Neuron (in vitro differentiated cells): Measurements from ENCODE around the gene PRDM15.

Experiments
- H2AFZ ChIP-seq: one replicate; pipeline ENCODE4 v1.6.1; 2013; ENCODE audit warnings: low read depth, mild to moderate bottlenecking, inconsistent platforms, low read length, moderate library complexity
- H3K27me3 ChIP-seq: one replicate; pipeline ENCODE4 v1.6.1; 2013; ENCODE audit warnings: low read length; ENCODE audit not compliant: insufficient read depth
- H3K36me3 ChIP-seq: one replicate; pipeline ENCODE4 v1.6.1; 2013; ENCODE audit warnings: low read length; ENCODE audit not compliant: insufficient read depth
- H3K4me1 ChIP-seq: one replicate; pipeline ENCODE4 v1.6.1; 2013; ENCODE audit warnings: low read length; ENCODE audit not compliant: insufficient read depth
- H3K4me3 ChIP-seq: 2 replicates; pipeline ENCODE4 v1.5.1; 2013; ENCODE audit warnings: mild to moderate bottlenecking, low read length, moderate library complexity
- H3K9me3 ChIP-seq: one replicate; pipeline ENCODE4 v1.6.1; 2013; ENCODE audit warnings: low read length

Gene PRDM15

GRCh38 chr21:41813226-41813625 is 65.9 kb downstream of the PRDM15 start:
- Histone ChIP-seq H3K4me1 (no peaks in the 10 kb centered on the region), H3K27me3 (no peaks in the 10 kb centered on the region), H3K4me3 (no peak overlapping the region), H2AFZ (no peak overlapping the region), H3K9me3 (no peaks in the 10 kb centered on the region), H3K36me3 (peaks cover 14% of the 10 kb centered on the region)

GRCh38 chr21:41812679-41813078 is 66.5 kb downstream of the PRDM15 start:
- H3K36me3 ChIP-seq, result peaks cover 14% of the 10 kb centered on the region
- H3K9me3 ChIP-seq, result no peaks in the 10 kb centered on the region

GRCh38 chr21:41810597-41810932 is 68.6 kb downstream of the PRDM15 start:
- Histone ChIP-seq H3K9me3 (peaks cover 4% of the 10 kb centered on the region), H3K4me3 (no peak overlapping the region), H3K36me3 (peaks cover 14% of the 10 kb centered on the region), H2AFZ (no peak overlapping the region), H3K4me1 (no peaks in the 10 kb centered on the region), H3K27me3 (no peaks in the 10 kb centered on the region)

More at GRCh38 chr21:41812679-41813078, 66.5 kb downstream of the PRDM15 start:
- H2AFZ ChIP-seq, result no peak overlapping the region
- no peaks in the 10 kb centered on the region for H3K27me3 ChIP-seq
- no peak overlapping the region for H3K4me3 ChIP-seq
- no peaks in the 10 kb centered on the region for H3K4me1 ChIP-seq

GRCh38 chr21:41809891-41810596 is 69.1 kb downstream of the PRDM15 start:
- H3K27me3 ChIP-seq, result no peaks in the 10 kb centered on the region
- no peak overlapping the region for H2AFZ ChIP-seq
- H3K9me3 ChIP-seq, result peaks cover 4% of the 10 kb centered on the region
- peaks cover 14% of the 10 kb centered on the region for H3K36me3 ChIP-seq
- H3K4me3 ChIP-seq, result no peak overlapping the region
- H3K4me1 ChIP-seq, result no peaks in the 10 kb centered on the region

- no peaks in the 10 kb centered on the region for H3K27me3 ChIP-seq
- H2AFZ ChIP-seq, result no peak overlapping the region
- H3K9me3 ChIP-seq, result peaks cover 4% of the 10 kb centered on the region
- H3K4me1 ChIP-seq, result no peaks in the 10 kb centered on the region
- H3K4me3 ChIP-seq, result no peak overlapping the region
- peaks cover 14% of the 10 kb centered on the region for H3K36me3 ChIP-seq
Measured at GRCh38 chr21:41808846-41809245, 70.3 kb downstream of the PRDM15 start.

- Histone ChIP-seq H3K27me3 (no peaks in the 10 kb centered on the region), H3K36me3 (peaks cover 9% of the 10 kb centered on the region), H3K4me1 (no peaks in the 10 kb centered on the region), H3K4me3 (no peak overlapping the region), H3K9me3 (peaks cover 4% of the 10 kb centered on the region), H2AFZ (no peak overlapping the region)
Measured at GRCh38 chr21:41808094-41808493, 71.0 kb downstream of the PRDM15 start.

- Histone ChIP-seq H3K4me1 (no peaks in the 10 kb centered on the region), H3K9me3 (peaks cover 4% of the 10 kb centered on the region), H3K4me3 (no peak overlapping the region), H2AFZ (no peak overlapping the region), H3K36me3 (peaks cover 7% of the 10 kb centered on the region), H3K27me3 (no peaks in the 10 kb centered on the region)
Measured at GRCh38 chr21:41806773-41807172, 72.4 kb downstream of the PRDM15 start.

- Histone ChIP-seq H3K4me1 (no peaks in the 10 kb centered on the region), H3K4me3 (no peak overlapping the region), H3K36me3 (peaks cover 14% of the 10 kb centered on the region), H2AFZ (no peak overlapping the region), H3K9me3 (peaks cover 4% of the 10 kb centered on the region), H3K27me3 (no peaks in the 10 kb centered on the region)
Measured at GRCh38 chr21:41805643-41806042, 73.5 kb downstream of the PRDM15 start.

- Histone ChIP-seq H3K27me3 (no peaks in the 10 kb centered on the region), H3K4me1 (no peaks in the 10 kb centered on the region), H3K4me3 (no peak overlapping the region), H3K36me3 (peaks cover 14% of the 10 kb centered on the region), H2AFZ (no peak overlapping the region), H3K9me3 (peaks cover 4% of the 10 kb centered on the region)
Measured at GRCh38 chr21:41805038-41805437, 74.1 kb downstream of the PRDM15 start.

GRCh38 chr21:41804381-41804780 is 74.8 kb downstream of the PRDM15 start:
- no peak overlapping the region for H2AFZ ChIP-seq
- H3K9me3 ChIP-seq, result peaks cover 4% of the 10 kb centered on the region
- no peaks in the 10 kb centered on the region for H3K4me1 ChIP-seq
- H3K27me3 ChIP-seq, result no peaks in the 10 kb centered on the region
- no peak overlapping the region for H3K4me3 ChIP-seq
- H3K36me3 ChIP-seq, result peaks cover 17% of the 10 kb centered on the region

- Histone ChIP-seq H3K4me1 (no peaks in the 10 kb centered on the region), H3K4me3 (no peak overlapping the region), H3K27me3 (no peaks in the 10 kb centered on the region), H2AFZ (no peak overlapping the region), H3K36me3 (peaks cover 23% of the 10 kb centered on the region), H3K9me3 (peaks cover 4% of the 10 kb centered on the region)
Measured at GRCh38 chr21:41803316-41803715, 75.8 kb downstream of the PRDM15 start.

- H3K4me3 ChIP-seq, result no peak overlapping the region
- H3K36me3 ChIP-seq, result peaks cover 27% of the 10 kb centered on the region
- peaks cover 4% of the 10 kb centered on the region for H3K9me3 ChIP-seq
- no peaks in the 10 kb centered on the region for H3K4me1 ChIP-seq
- H2AFZ ChIP-seq, result no peak overlapping the region
- no peaks in the 10 kb centered on the region for H3K27me3 ChIP-seq
Measured at GRCh38 chr21:41802684-41803083, 76.5 kb downstream of the PRDM15 start.

- Histone ChIP-seq H3K4me1 (no peaks in the 10 kb centered on the region), H3K36me3 (peaks cover 27% of the 10 kb centered on the region), H2AFZ (no peak overlapping the region), H3K9me3 (peaks cover 4% of the 10 kb centered on the region), H3K27me3 (no peaks in the 10 kb centered on the region), H3K4me3 (no peak overlapping the region)
Measured at GRCh38 chr21:41802198-41802584, 77.0 kb downstream of the PRDM15 start.
